Cardiac septum (tissue), 1 donor: ENCODE measurements around the gene APOOL. TPM values are rescaled to one million over a fixed set of nuclear protein-coding genes. Genes with fewer than 3 reads are reported as not detected.
"Not testable (repeated sequence)": the region's sequence is repeated elsewhere in the genome, so short reads cannot be mapped to it uniquely, and the experiment has no call there.

Source experiments
- DNase-seq: peaks from one replicate; pipeline ENCODE4 v3.0.0-alpha.2; 2020; ENCODE audit warnings: low spot score
- intact Hi-C: fragments of 100-400 bp; cut with DNase I; formaldehyde crosslinking; loops from one replicate; pipeline ENCODE4 v1.14.0; 2022
- long read RNA-seq: library from polyadenylated mRNA; unstranded; transcript quantifications from one replicate; pipeline ENCODE4 v2.0.0, GENCODE V29; 2021
- total RNA-seq: library from RNA; stranded (reverse); fragmentation: NEBNext Ultra II Directional; extraction: Animal tissue kit (Norgen Biotek cat#: 25700); gene quantifications from one replicate; pipeline ENCODE4 v1.2.1, GENCODE V29; 2021
- donor health status: DM: no; HTN: no; CAD: no.

APOOL gene
- 37.2 TPM for total RNA-seq
- long read RNA-seq, partial matches to known transcripts: 1 of 9 reads
- long read RNA-seq, other reads (novel, unspliced or antisense): 7 of 9 reads

- intact Hi-C loops: no loop called here
These were observed at the start of gene APOOL for GRCh38 chrX:85003655-85004244. Gene APOOL (plus strand): TSS chrX:85003877. CDS start chrX:85003913, 36 bp downstream.

GRCh38 chrX:84956304-84956703 lies 47.4 kb upstream of the APOOL start:
- DNase-seq: no peak
- intact Hi-C loops: no loop called here

More at GRCh38 chrX:85003655-85004244, at the start of gene APOOL:
- peak; percentile 92 for DNase-seq

GRCh38 chrX:84974803-84975202 lies 28.9 kb upstream of the APOOL start:
- DNase-seq: no peak
- intact Hi-C loops: no loop called here

- DNase-seq, intact Hi-C loops: not testable (repeated sequence)
These were observed 11.9 kb upstream of the APOOL start for GRCh38 chrX:84991739-84992138.

- intact Hi-C loops: no loop called here
- DNase-seq: no peak
These were observed 10.5 kb upstream of the APOOL start for GRCh38 chrX:84993150-84993549.

GRCh38 chrX:85001344-85001743 lies 2.3 kb upstream of the APOOL start:
- no peak for DNase-seq
- intact Hi-C loops: no loop called here

- DNase-seq: no peak
- intact Hi-C loops: no loop called here
These were observed 578 bp downstream of the APOOL start for GRCh38 chrX:85004255-85004654.

GRCh38 chrX:85012098-85012497 lies 8.4 kb downstream of the APOOL start:
- DNase-seq: no peak
- intact Hi-C loops: no loop called here

- intact Hi-C loops, DNase-seq: not testable (repeated sequence)
These were observed 11.7 kb downstream of the APOOL start for GRCh38 chrX:85015351-85015750.

GRCh38 chrX:85017721-85018120 lies 14.0 kb downstream of the APOOL start:
- intact Hi-C loops: no loop called here
- DNase-seq: no peak

GRCh38 chrX:85018471-85018870 lies 14.8 kb downstream of the APOOL start:
- intact Hi-C loops: no loop called here
- no peak for DNase-seq

GRCh38 chrX:85020216-85020615 lies 16.5 kb downstream of the APOOL start:
- DNase-seq: no peak
- intact Hi-C loops: no loop called here

GRCh38 chrX:85024044-85024443 lies 20.4 kb downstream of the APOOL start:
- intact Hi-C loops: no loop called here
- no peak for DNase-seq

- DNase-seq: no peak
- intact Hi-C loops: no loop called here
These were observed 20.9 kb downstream of the APOOL start for GRCh38 chrX:85024562-85024961.

- no peak for DNase-seq
- intact Hi-C loops: no loop called here
These were observed 22.5 kb downstream of the APOOL start for GRCh38 chrX:85026170-85026569.

- intact Hi-C loops: no loop called here
- DNase-seq: no peak
These were observed 25.4 kb downstream of the APOOL start for GRCh38 chrX:85029043-85029442.

GRCh38 chrX:85031505-85031904 lies 27.8 kb downstream of the APOOL start:
- intact Hi-C loops: no loop called here

GRCh38 chrX:85037114-85037513 lies 33.4 kb downstream of the APOOL start:
- no peak for DNase-seq
- intact Hi-C loops: no loop called here

More at GRCh38 chrX:85031505-85031904, 27.8 kb downstream of the APOOL start:
- DNase-seq: no peak

- intact Hi-C loops: no loop called here
These were observed 48.0 kb downstream of the APOOL start for GRCh38 chrX:85051627-85052026.

GRCh38 chrX:85052205-85052604 lies 48.5 kb downstream of the APOOL start:
- DNase-seq: no peak
- intact Hi-C loops: no loop called here

More at GRCh38 chrX:85051627-85052026, 48.0 kb downstream of the APOOL start:
- no peak for DNase-seq

GRCh38 chrX:85052636-85053343 lies 49.1 kb downstream of the APOOL start:
- DNase-seq: no peak
- intact Hi-C loops: no loop called here
